ELR (cell line): ENCODE measurements around the gene VPS37C.
"Not testable (repeated sequence)": the region's sequence is repeated elsewhere in the genome, so short reads cannot be mapped to it uniquely, and the experiment has no call there.

Experiments used
- DNase-seq: peaks from one replicate; pipeline ENCODE4 v3.0.0-alpha.2; 2015; ENCODE audit warnings: low read depth

Gene VPS37C

GRCh38 chr11:61174949-61175348, 13.7 kb upstream of the VPS37C start:
- no peak for DNase-seq

GRCh38 chr11:61174273-61174672, 13.0 kb upstream of the VPS37C start:
- DNase-seq = no peak

- peak; percentile 54 for DNase-seq
Measured at GRCh38 chr11:61173456-61173855, 12.2 kb upstream of the VPS37C start.

GRCh38 chr11:61172888-61173287, 11.7 kb upstream of the VPS37C start:
- DNase-seq = no peak

- DNase-seq = no peak
Measured at GRCh38 chr11:61172356-61172755, 11.1 kb upstream of the VPS37C start.

GRCh38 chr11:61171907-61172306, 10.7 kb upstream of the VPS37C start:
- DNase-seq = no peak

- DNase-seq = no peak
Measured at GRCh38 chr11:61170566-61170965, 9.3 kb upstream of the VPS37C start.

- no peak for DNase-seq
Measured at GRCh38 chr11:61168800-61169199, 7.6 kb upstream of the VPS37C start.

- DNase-seq = no peak
Measured at GRCh38 chr11:61168042-61168688, 6.9 kb upstream of the VPS37C start.

GRCh38 chr11:61166331-61166730, 5.1 kb upstream of the VPS37C start:
- DNase-seq = not testable (repeated sequence)

- DNase-seq = not testable (repeated sequence)
Measured at GRCh38 chr11:61165785-61166184, 4.6 kb upstream of the VPS37C start.

GRCh38 chr11:61164606-61165424, 3.6 kb upstream of the VPS37C start:
- no peak for DNase-seq

GRCh38 chr11:61163714-61164605, 2.7 kb upstream of the VPS37C start:
- no peak for DNase-seq

GRCh38 chr11:61163021-61163420, 1.8 kb upstream of the VPS37C start:
- DNase-seq = no peak

- DNase-seq = peak; percentile 62
Measured at GRCh38 chr11:61162092-61162941, 1.1 kb upstream of the VPS37C start.

- peak; percentile 38 for DNase-seq
Measured at GRCh38 chr11:61160487-61161189, 588 bp downstream of the VPS37C start.

- DNase-seq = peak; percentile 68
Measured at GRCh38 chr11:61158691-61159381, 2.4 kb downstream of the VPS37C start.

- no peak for DNase-seq
Measured at GRCh38 chr11:61157743-61158142, 3.5 kb downstream of the VPS37C start.

GRCh38 chr11:61155741-61156140, 5.5 kb downstream of the VPS37C start:
- DNase-seq = no peak

- DNase-seq = no peak
Measured at GRCh38 chr11:61155312-61155711, 5.9 kb downstream of the VPS37C start.
